LNCaP clone FGC (cell line): ENCODE results near the gene PPP1R3G.

ENCODE experiments used
- DNase-seq: peaks from one replicate; pipeline ENCODE4 v3.0.0-alpha.2; 2011; ENCODE audit warnings: low read depth
- H3K4me3 ChIP-seq: 2 replicates; pipeline ENCODE4 v1.5.1; 2011; ENCODE audit warnings: mild to moderate bottlenecking, low read depth, low read length, control low read depth
- TF ChIP-seq, protein P1 (sequence below): IDR thresholded peaks from 2 replicates; pipeline ENCODE4 v1.5.1; 2012; ENCODE audit warnings: mild to moderate bottlenecking; ENCODE audit not compliant: control insufficient read depth, insufficient read depth; ENCODE audit errors: extremely low read depth

Gene PPP1R3G

DNA sequence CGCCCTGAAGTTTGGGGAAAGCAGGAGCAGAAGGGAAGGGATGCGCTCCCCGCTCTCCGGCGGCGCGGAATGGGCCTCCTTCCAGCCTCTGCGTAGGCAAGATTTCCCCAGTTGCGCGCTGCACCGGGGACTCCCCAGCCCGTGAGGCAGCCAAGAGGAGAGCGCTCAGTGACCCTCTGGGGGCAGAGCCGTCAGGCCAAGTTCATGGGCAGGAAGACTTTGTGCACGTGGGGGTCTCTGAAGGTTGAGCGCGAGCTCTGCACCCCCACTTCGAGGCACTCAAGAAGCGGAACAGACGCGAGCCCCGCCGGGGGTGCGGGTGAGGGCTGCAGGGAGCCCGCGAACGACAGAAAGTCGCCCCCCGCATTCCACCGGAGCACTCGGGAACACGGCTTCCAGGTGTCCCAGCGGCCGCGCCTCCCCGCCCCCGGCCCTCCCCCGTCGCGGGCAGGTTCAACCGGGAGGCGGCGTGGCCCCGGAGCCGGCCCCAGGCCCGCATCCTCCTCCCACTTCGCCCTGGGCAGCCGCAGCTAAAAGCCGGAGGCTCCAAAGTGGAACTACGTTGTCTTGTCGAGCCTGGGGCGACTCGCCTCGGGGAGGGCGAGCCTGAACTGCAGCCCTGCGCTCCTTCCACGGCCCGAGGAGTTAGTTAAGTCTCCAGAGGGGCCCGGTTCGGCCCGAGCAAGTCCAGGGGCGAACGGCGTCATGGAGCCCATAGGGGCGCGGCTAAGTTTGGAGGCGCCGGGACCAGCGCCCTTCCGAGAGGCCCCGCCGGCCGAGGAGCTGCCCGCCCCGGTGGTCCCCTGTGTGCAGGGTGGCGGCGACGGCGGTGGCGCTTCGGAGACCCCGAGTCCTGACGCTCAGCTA is at the start of gene PPP1R3G:
PPP1R3G (plus strand) TSS at position 561 of the 867 bp plus-strand sequence; CDS start at position 706, 145 bp downstream.
- TF ChIP-seq, protein P1, sequence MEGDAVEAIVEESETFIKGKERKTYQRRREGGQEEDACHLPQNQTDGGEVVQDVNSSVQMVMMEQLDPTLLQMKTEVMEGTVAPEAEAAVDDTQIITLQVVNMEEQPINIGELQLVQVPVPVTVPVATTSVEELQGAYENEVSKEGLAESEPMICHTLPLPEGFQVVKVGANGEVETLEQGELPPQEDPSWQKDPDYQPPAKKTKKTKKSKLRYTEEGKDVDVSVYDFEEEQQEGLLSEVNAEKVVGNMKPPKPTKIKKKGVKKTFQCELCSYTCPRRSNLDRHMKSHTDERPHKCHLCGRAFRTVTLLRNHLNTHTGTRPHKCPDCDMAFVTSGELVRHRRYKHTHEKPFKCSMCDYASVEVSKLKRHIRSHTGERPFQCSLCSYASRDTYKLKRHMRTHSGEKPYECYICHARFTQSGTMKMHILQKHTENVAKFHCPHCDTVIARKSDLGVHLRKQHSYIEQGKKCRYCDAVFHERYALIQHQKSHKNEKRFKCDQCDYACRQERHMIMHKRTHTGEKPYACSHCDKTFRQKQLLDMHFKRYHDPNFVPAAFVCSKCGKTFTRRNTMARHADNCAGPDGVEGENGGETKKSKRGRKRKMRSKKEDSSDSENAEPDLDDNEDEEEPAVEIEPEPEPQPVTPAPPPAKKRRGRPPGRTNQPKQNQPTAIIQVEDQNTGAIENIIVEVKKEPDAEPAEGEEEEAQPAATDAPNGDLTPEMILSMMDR, result no peak
- DNase-seq, result no peak
- peak within 1 kb of the TSS; percentile 42 for H3K4me3 ChIP-seq

DNA sequence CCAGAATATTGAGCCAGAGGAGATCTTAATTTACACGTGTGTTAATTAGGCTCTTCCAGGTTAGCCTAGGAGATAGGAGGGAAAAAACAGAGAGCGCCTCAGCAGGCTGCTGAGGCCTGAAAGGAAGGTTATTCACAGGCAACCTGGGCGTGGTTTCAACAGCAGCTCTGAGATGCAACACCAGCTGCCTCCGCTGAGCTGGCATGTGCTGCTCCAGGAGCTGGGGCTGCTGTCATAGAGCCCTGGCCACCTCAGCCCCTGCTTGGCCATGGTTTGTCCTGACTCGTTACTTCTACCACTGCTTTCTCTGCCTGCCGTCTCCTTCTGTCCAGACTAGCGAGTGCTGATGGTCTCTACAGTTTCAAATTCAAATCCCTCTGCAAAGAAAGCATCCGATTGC is 48.9 kb upstream of the PPP1R3G start:
- no peak for DNase-seq
- TF ChIP-seq, protein P1, result no peak
- H3K4me3 ChIP-seq, result no peak overlapping the region

DNA sequence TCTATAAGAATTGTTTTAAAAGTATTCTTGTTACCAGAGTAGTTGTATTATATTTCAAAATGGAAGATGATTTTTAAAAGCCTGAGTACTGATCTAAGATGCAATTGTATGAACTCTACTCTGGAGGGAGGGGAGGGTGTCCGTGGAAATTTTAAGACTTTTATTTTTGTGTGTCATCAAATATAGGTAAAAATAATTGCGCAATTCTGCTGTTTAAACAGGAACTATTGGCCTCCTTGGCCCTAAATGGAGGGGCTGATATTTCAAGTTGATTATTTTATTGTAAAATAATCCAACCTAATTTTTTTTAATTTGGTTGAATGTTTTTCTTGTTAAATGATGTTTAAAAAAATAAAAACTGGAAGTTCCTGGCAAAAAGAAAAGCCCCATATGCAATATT is 43.2 kb upstream of the PPP1R3G start:
- H3K4me3 ChIP-seq, result no peak overlapping the region
- DNase-seq, result no peak
- TF ChIP-seq, protein P1, result no peak

DNA sequence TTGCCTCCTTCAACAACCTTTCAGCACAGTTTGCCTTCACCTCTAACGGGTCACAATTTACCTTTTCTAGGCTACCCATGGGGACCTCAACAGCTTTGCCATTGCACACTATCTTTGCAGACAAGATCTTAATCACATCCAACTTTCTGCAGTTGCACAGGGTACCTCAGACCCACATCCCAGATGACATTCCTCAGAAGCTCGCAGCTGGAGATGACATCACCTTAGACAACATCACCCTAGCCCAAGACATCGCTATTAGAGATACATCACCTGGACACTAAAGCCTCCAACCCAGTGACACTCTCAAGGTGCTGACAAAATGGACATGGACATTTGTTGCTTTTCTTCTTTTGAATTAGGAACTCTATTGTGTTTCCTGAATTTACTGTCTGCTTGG is 42.7 kb upstream of the PPP1R3G start:
- DNase-seq, result no peak
- TF ChIP-seq, protein P1, result no peak
- H3K4me3 ChIP-seq, result no peak overlapping the region

DNA sequence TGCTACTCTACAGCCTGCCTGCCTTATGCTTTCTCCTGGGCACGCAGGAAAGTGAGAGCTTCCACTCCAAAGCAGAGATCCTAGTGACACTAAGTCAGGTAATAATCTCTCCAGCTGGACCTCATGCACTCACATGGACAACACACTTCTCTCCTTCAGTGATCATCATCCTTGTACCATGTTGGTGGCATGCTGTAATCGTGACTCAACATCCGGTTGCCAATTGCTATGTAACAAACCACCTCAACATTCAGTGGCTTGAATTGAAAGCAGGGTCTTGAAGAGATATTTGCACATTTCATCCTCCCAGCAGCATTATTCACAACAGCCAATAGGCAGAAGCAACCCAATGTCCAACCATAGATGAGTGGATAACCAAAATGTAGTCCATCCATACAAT is 40.3 kb upstream of the PPP1R3G start:
- H3K4me3 ChIP-seq, result no peak overlapping the region
- TF ChIP-seq, protein P1, result no peak
- no peak for DNase-seq

DNA sequence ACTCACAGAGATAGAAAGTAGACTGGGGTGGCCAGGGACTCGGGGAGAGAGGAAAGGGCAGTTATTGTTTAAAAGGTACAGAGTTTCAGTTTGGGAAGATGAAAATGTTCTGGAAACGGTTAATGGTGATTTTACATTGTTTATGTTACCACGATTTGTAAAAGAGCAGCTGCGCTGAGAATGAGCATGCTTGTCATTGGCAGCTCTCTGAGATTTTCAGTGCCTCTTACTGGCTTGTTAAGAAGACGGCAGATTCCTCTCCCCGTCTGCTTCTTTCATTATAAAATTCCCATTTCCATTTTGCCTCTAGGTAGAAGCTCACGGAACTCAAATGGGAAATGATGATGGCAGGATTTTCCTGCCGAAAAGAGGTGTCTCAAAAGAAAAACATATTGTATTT is 39.7 kb upstream of the PPP1R3G start:
- no peak for DNase-seq

More for the DNA sequence above, 39.7 kb upstream of the PPP1R3G start:
- no peak overlapping the region for H3K4me3 ChIP-seq
- TF ChIP-seq, protein P1, result no peak
